Stimulated activated naive B cell treated with anti-CD40 and anti-IgM and Interleukin-4, amounts not matched to agents 10 μg/mL and 1 μg/mL and 100 μg/mL, for 72 hours (primary cell): Measurements from ENCODE around the gene TAF11L5.
"Not testable (repeated sequence)": the region's sequence is repeated elsewhere in the genome, so short reads cannot be mapped to it uniquely, and the experiment has no call there.

ENCODE experiments used
- ATAC-seq, 2 donors: fragments of 150-1000 bp; cut with Tn5 transposase; replicated peaks; 2 replicates each; pipeline ENCODE4 v1.10.0; 2021; ENCODE audit warnings: moderate library complexity in 1 of 2
- DNase-seq: peaks from one replicate; pipeline ENCODE4 v3.0.0; 2021
- H3K27ac Mint-ChIP-seq: one replicate; pipeline ENCODE4 v1.8.0; 2022; ENCODE audit warnings: mild to moderate bottlenecking, mixed read lengths
- H3K27me3 Mint-ChIP-seq, 2 donors: one replicate each; pipeline ENCODE4 v1.8.0; 2022; ENCODE audit warnings: mixed read lengths in 2 of 2
- H3K36me3 Mint-ChIP-seq, 2 donors: one replicate each; pipeline ENCODE4 v1.8.0; 2022; ENCODE audit warnings: mixed read lengths in 2 of 2, mild to moderate bottlenecking in 1 of 2
- H3K4me1 Mint-ChIP-seq, 2 donors: one replicate each; pipeline ENCODE4 v1.8.0; 2022; ENCODE audit warnings: mixed read lengths in 2 of 2, mild to moderate bottlenecking in 1 of 2
- H3K4me3 Mint-ChIP-seq, 2 donors: one replicate each; pipeline ENCODE4 v1.8.0; 2022; ENCODE audit warnings: mild to moderate bottlenecking in 2 of 2, mixed read lengths in 2 of 2, moderate library complexity in 1 of 2
- H3K9me3 Mint-ChIP-seq, 2 donors: one replicate each; pipeline ENCODE4 v1.8.0; 2022; ENCODE audit warnings: mixed read lengths in 2 of 2, mild to moderate bottlenecking in 1 of 2

The TAF11L5 gene

GRCh38 chr5:17521501-17521900 is 3.5 kb upstream of the TAF11L5 start, which contains the start of gene TAF11L4:
Gene TAF11L4 (plus strand): TSS chr5:17521801.
- not testable (repeated sequence) for H3K4me1 Mint-ChIP-seq, ATAC-seq, H3K4me3 Mint-ChIP-seq, H3K36me3 Mint-ChIP-seq, DNase-seq, H3K27me3 Mint-ChIP-seq, H3K9me3 Mint-ChIP-seq, H3K27ac Mint-ChIP-seq

GRCh38 chr5:17526504-17526903 is 1.5 kb downstream of the TAF11L5 start:
- H3K4me3 Mint-ChIP-seq, H3K27me3 Mint-ChIP-seq, H3K36me3 Mint-ChIP-seq, H3K27ac Mint-ChIP-seq, H3K4me1 Mint-ChIP-seq, H3K9me3 Mint-ChIP-seq, ATAC-seq: not testable (repeated sequence)
- DNase-seq, result peak; percentile 16

DNA sequence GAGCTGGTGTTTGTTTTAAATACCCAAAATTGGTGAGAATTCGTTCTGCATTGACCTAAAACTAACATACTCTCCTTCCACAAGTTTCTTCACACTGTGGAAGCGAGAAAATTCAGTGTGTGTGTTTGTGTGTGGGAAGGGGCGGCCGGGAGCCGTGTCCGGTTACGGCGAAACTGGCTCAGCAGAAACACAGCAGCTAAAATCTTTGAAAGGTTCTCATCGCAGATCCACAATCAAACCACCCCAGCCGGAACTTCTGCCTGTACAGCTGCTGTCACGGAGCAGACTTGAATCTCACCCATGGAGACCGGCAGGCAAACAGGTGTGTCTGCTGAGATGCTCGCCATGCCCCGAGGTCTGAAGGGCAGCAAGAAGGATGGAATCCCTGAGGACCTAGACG is 3.3 kb downstream of the TAF11L5 start, which contains the start of gene TAF11L6:
TAF11L6 (plus strand) TSS at position 301 of the 400 bp plus-strand sequence.
- H3K4me1 Mint-ChIP-seq, H3K4me3 Mint-ChIP-seq, H3K36me3 Mint-ChIP-seq, DNase-seq, H3K9me3 Mint-ChIP-seq, H3K27ac Mint-ChIP-seq, H3K27me3 Mint-ChIP-seq, ATAC-seq: not testable (repeated sequence)
